GM19468 (cell line): ENCODE results near the gene RRP7A.
"Not testable (repeated sequence)": the region's sequence is repeated elsewhere in the genome, so short reads cannot be mapped to it uniquely, and the experiment has no call there.

Experiments used
- ATAC-seq: cut with Tn5 transposase; IDR thresholded peaks from one replicate; pipeline ENCODE4 v1.9.1; 2021; ENCODE audit warnings: mild to moderate bottlenecking, moderate library complexity, moderate number of reproducible peaks; ENCODE audit not compliant: unreplicated experiment; ENCODE audit errors: extremely low read depth

RRP7A gene

DNA sequence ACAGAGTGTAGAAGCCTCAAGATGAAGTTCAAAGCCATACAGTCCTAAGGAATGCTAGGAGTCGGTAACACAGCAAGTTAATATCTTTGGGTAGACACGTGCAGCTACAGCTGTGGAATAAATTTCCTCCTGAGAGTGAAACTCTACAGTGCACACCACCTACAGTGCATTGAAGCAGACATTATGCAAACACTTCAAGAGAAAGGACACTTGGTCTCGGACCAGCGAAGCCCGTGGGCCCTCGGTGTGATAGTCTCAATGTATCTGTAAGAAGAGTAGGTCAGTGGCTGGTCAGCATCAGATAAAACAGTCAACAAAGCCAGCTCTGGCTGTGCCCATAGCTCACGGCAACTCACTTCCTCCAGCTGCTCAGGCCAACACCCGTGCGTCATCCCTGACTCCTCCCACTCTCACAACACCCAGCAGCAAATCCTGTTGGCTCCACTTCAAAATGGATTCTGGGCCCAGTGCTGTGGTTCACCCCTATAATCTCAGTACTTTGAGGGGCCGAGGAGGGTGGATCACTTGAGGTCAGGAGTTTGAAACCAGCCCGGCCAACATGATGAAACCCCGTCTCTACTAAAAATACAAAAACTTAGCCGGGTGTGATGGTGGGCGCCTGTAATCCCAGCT, 17.7 kb upstream of the RRP7A start:
- ATAC-seq: peak; percentile 68

DNA sequence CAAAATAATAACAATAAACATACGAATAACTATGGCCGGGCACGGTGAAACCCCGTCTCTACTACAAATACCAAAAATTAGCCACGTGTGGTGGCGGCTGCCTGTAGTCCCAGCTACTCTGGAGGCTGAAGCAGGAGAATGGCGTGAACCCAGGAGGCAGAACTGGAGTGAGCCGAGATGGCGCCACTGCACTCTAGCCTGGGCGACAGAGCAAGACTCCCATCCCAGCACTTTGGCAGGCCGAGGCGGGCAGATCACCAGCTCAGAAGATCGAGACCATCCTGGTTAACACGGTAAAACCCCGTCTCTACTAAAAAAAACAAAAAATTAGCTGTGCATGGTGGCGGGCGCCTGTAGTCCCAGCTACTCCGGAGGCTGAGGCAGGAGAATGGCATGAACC, 17.0 kb upstream of the RRP7A start:
- not testable (repeated sequence) for ATAC-seq

DNA sequence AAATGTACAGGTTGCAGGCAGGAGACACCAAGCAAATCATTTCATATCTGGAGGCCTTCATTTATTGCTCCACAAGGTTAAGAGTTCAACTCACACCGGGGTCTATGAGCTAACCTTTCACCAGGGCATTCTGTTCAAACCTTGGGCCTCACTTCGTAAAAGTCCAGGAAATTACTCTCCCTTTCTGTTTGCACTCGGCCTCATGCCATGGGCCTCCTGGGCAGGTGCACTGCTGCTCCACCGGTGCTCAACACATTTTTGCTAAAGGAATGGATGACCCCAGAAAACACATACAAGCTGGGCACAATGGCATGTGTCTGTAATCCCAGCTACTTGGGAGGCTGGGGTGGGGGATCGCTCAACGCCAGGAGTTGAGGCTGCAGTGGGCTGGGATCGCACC, 16.6 kb upstream of the RRP7A start:
- no peak for ATAC-seq

- ATAC-seq: not testable (repeated sequence)
Measured at GRCh38 chr22:42535082-42535731, 15.6 kb upstream of the RRP7A start.

- no peak for ATAC-seq
Measured at GRCh38 chr22:42533638-42533977, 14.0 kb upstream of the RRP7A start.

- ATAC-seq: not testable (repeated sequence)
Measured at GRCh38 chr22:42531401-42532084, 11.9 kb upstream of the RRP7A start.

DNA sequence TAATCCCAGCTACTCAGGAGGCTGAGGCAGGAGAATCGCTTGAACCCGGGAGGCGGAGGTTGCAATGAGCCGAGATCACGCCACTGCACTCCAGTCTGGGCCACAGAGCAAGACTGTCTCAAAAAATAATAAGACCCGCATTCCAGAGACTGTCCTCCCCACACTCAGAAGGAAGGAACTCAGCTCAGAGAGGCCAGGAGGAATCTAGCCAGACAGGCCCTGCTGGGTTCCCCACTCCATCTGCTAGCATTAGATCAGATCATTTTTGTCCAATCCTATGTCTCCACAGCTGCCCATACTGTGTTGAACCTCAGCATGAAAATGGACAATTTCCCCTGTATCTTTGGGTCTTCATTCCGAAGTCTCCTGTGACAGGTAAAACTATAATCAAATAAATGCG, 9.8 kb upstream of the RRP7A start:
- ATAC-seq: not testable (repeated sequence)

GRCh38 chr22:42528591-42529307, 9.2 kb upstream of the RRP7A start:
- no peak for ATAC-seq

DNA sequence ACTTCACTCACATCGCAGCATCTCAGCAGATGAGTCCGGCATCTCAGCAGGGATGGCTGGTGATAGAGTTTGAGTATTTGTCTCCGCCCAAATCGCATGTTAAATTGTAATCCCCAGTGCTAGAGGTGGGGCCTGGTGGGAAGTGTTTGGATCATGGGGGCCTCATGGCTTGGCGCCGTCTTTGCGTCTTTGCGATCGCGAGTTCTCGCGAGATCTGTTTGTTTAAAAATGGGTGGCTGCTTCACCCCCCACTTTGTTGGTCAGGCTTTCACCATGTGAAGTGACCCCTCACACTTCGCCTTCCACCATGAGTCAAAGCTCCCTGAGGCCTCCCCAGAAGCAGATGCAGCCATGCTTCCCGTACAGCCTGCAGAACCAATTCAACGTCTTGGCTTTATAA, 3.0 kb upstream of the RRP7A start:
- ATAC-seq: no peak

DNA sequence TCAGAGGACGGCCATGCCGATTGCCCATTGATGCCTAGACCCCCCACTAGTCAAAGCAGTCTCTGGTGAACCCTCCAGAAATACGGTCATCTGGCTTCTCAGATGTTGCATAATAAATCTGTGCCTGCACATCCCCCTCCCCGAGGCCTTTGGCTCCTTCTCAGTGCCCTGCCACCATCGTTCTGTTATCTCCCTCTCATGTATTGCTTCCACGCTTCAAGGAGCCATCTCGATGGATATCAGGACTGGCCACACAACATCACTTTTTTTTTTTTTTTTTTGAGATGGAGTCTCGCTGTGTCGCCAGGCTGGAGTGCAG, 1.6 kb upstream of the RRP7A start:
- no peak for ATAC-seq

- not testable (repeated sequence) for ATAC-seq
Measured at GRCh38 chr22:42518638-42519524, 715 bp downstream of the RRP7A start.

- not testable (repeated sequence) for ATAC-seq
Measured at GRCh38 chr22:42517103-42517502, 2.5 kb downstream of the RRP7A start.

GRCh38 chr22:42515896-42516295, 3.7 kb downstream of the RRP7A start:
- no peak for ATAC-seq

- not testable (repeated sequence) for ATAC-seq
Measured at GRCh38 chr22:42515304-42515703, 4.3 kb downstream of the RRP7A start.

- ATAC-seq: not testable (repeated sequence)
Measured at GRCh38 chr22:42514331-42514730, 5.3 kb downstream of the RRP7A start.

GRCh38 chr22:42512273-42512990, 7.2 kb downstream of the RRP7A start:
- not testable (repeated sequence) for ATAC-seq

DNA sequence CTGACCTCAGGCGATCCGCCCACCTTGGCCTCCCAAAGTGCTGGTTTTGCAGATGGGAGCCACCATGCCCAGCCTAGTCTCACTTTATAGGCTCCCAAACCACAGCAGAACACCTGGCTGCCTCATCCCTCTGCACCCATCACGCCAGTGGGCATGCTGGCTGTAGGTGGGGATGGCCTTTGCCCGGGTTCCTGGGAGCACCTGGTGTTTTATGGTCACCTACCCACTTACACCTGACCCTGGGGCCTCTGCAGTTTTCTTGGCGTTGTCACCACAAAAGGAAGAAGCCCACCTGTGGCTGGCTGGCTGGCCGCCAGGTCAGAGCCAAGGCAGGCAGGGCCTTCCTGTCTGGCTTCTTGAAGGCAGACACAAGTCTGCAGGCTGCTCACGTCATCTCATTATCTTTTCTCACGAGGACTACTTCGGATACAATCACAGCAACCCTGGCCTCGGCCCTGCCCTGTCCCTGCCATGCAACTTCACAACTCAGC, 8.2 kb downstream of the RRP7A start:
- no peak for ATAC-seq

- no peak for ATAC-seq
Measured at GRCh38 chr22:42509548-42509947, 10.0 kb downstream of the RRP7A start.

GRCh38 chr22:42508975-42509364, 10.6 kb downstream of the RRP7A start:
- not testable (repeated sequence) for ATAC-seq
